Choroid plexus epithelial cell (primary cell): ENCODE measurements around the gene DPP9.

Source experiments
- DNase-seq: peaks from one replicate; pipeline ENCODE4 v3.0.0-alpha.2; 2010; ENCODE audit warnings: low read depth
- H3K4me3 ChIP-seq: 2 replicates; pipeline ENCODE4 v1.5.1; 2011; ENCODE audit warnings: low read depth, mild to moderate bottlenecking, control low read depth, low read length, moderate library complexity
- CTCF ChIP-seq: conservative IDR thresholded peaks from 2 replicates; pipeline ENCODE4 v1.5.1; 2011; ENCODE audit warnings: low read depth, mild to moderate bottlenecking, control low read depth, inconsistent platforms, low read length, moderate library complexity

Gene DPP9

GRCh38 chr19:4635754-4636116 is 87.9 kb downstream of the DPP9 start:
- no peak for TF ChIP-seq CTCF
- no peak for DNase-seq
- H3K4me3 ChIP-seq, result peak overlapping the region; percentile 60

GRCh38 chr19:4633140-4633967 is 90.3 kb downstream of the DPP9 start:
- TF ChIP-seq CTCF, result peak; percentile 93
- no peak overlapping the region for H3K4me3 ChIP-seq
- DNase-seq, result peak; percentile 94
